Retina (tissue), 1 donor: ENCODE results near the gene MAP3K14.

Source experiments
- DNase-seq: peaks from one replicate; pipeline ENCODE4 v3.0.0-alpha.2; 2016

The MAP3K14 gene

GRCh38 chr17:45231481-45232116 lies 85.2 kb downstream of the MAP3K14 start:
- DNase-seq, result no peak

GRCh38 chr17:45230787-45231480 lies 85.9 kb downstream of the MAP3K14 start:
- no peak for DNase-seq

GRCh38 chr17:45230410-45230786 lies 86.4 kb downstream of the MAP3K14 start:
- DNase-seq, result no peak

GRCh38 chr17:45229681-45230409 lies 87.0 kb downstream of the MAP3K14 start:
- DNase-seq, result no peak

GRCh38 chr17:45228763-45229539 lies 87.9 kb downstream of the MAP3K14 start:
- DNase-seq, result no peak

GRCh38 chr17:45227926-45228762 lies 88.7 kb downstream of the MAP3K14 start:
- DNase-seq, result no peak

GRCh38 chr17:45227101-45227925 lies 89.5 kb downstream of the MAP3K14 start:
- DNase-seq, result no peak

GRCh38 chr17:45226576-45226975 lies 90.2 kb downstream of the MAP3K14 start:
- DNase-seq, result no peak

GRCh38 chr17:45225964-45226530 lies 90.8 kb downstream of the MAP3K14 start:
- DNase-seq, result no peak

- DNase-seq, result no peak
Observed at GRCh38 chr17:45225051-45225700, 91.6 kb downstream of the MAP3K14 start.

- no peak for DNase-seq
Observed at GRCh38 chr17:45224671-45225050, 92.2 kb downstream of the MAP3K14 start.

- no peak for DNase-seq
Observed at GRCh38 chr17:45223539-45224528, 93.0 kb downstream of the MAP3K14 start.

GRCh38 chr17:45222996-45223538 lies 93.8 kb downstream of the MAP3K14 start:
- DNase-seq, result no peak

- DNase-seq, result no peak
Observed at GRCh38 chr17:45222289-45222995, 94.4 kb downstream of the MAP3K14 start.

- DNase-seq, result no peak
Observed at GRCh38 chr17:45222014-45222288, 94.9 kb downstream of the MAP3K14 start.

- DNase-seq, result peak; percentile 59
Observed at GRCh38 chr17:45221081-45222013, 95.5 kb downstream of the MAP3K14 start, which contains the start of gene FMNL1. Gene FMNL1, plus strand, starts transcription at chr17:45221885. Its CDS starts 240 bp downstream, at chr17:45222125.

GRCh38 chr17:45220079-45220478 lies 96.7 kb downstream of the MAP3K14 start:
- DNase-seq, result no peak
